ENCODE data around the gene BORCS6. TPM values are rescaled to one million over a fixed set of nuclear protein-coding genes. Genes with fewer than 3 reads are reported as not detected.
A peak's percentile ranks its signal among the peaks of the same experiment; 100 is the strongest.

BORCS6 gene
- total and polyA plus RNA-seq, 2 of the 13 experiments (the other 11 are each of a cell fraction or from before 2014, with no cell fraction given): 2.0 to 5.1 TPM

- TF ChIP-seq ZNF33A (CRISPR knock-in tag; IDR thresholded peaks at IDR 0.05; ENCODE audit: borderline replicate concordance) (no peak), EP300 (IDR thresholded peaks at IDR 0.05; ENCODE audit: low read depth in 2 of 2, low read length in 2 of 2) (peak in 1 of 2 experiments; percentile 59; a peak in 2 of 4 replicates), EP300 (CRISPR knock-in tag; IDR thresholded peaks at IDR 0.05; ENCODE audit: borderline replicate concordance) (no peak), PATZ1 (CRISPR knock-in tag; IDR thresholded peaks at IDR 0.05) (peak; percentile 94), THRA (CRISPR knock-in tag; IDR thresholded peaks at IDR 0.05; ENCODE audit: borderline replicate concordance) (no peak; the same call in 1 of the 2 replicates), HNF1B (CRISPR knock-in tag; IDR thresholded peaks at IDR 0.05) (0 out of 2 replicates have a peak, but pooled peaks have one; percentile 16), HES4 (CRISPR knock-in tag; IDR thresholded peaks at IDR 0.05; ENCODE audit: borderline replicate concordance) (no peak), CSRNP2 (CRISPR knock-in tag; conservative IDR thresholded peaks at IDR 0.05; ENCODE audit: low read depth) (no peak), ZGPAT (CRISPR knock-in tag; IDR thresholded peaks at IDR 0.05) (peak; percentile 35; the same call in 1 of the 2 replicates), ZNF30 (CRISPR knock-in tag; IDR thresholded peaks at IDR 0.05) (no peak), DNMT3B (CRISPR knock-in tag; conservative IDR thresholded peaks at IDR 0.05) (peak; percentile 55; the same call in 1 of the 2 replicates), ZFP37 (CRISPR knock-in tag; IDR thresholded peaks at IDR 0.05; ENCODE audit: borderline replicate concordance) (no peak), RAD51 (IDR thresholded peaks at IDR 0.05; ENCODE audit: borderline replicate concordance) (no peak), ZKSCAN5 (CRISPR knock-in tag; IDR thresholded peaks at IDR 0.05) (no peak), HNRNPK (IDR thresholded peaks at IDR 0.05; ENCODE audit: low read depth, low read length, poor library complexity, severe bottlenecking) (no peak), E2F1 (CRISPR knock-in tag; IDR thresholded peaks at IDR 0.05) (no peak)
Measured at GRCh38 chr17:8163978-8164814, 25.8 kb downstream of the BORCS6 start (continued).

All from HepG2 (cell line).